Spleen (tissue), 11 donors: ENCODE results near the gene CPSF4. TPM values are rescaled to one million over a fixed set of nuclear protein-coding genes. Genes with fewer than 3 reads are reported as not detected.

Experiments
- DNase-seq: peaks from one replicate; pipeline ENCODE4 v3.0.0-alpha.2; 2020
- H3K27ac ChIP-seq, 8 donors: fragments of 200-600 bp; sonication (generic) in 7 of 8; 1 replicate in 4 of 8; 2 replicates in 4 of 8; pipeline versions ENCODE4 v1.5.0 to v1.8.0; 2016 to 2021; ENCODE audit warnings: inconsistent platforms in 4 of 8, mild to moderate bottlenecking in 4 of 8, moderate library complexity in 1 of 8
- H3K27me3 ChIP-seq, 7 donors: fragments of 200-600 bp; sonication (generic) in 6 of 7; replicated peaks in 1 of 7; 1 replicate in 4 of 7; 2 replicates in 3 of 7; pipeline versions ENCODE4 v1.5.0 to v1.8.0; 2016 to 2021; ENCODE audit warnings: inconsistent platforms in 3 of 7, mild to moderate bottlenecking in 1 of 7
- H3K36me3 ChIP-seq, 6 donors: fragments of 200-600 bp; sonication (generic) in 5 of 6; 1 replicate in 4 of 6; 2 replicates in 2 of 6; pipeline versions ENCODE4 v1.5.0 to v1.8.0; 2016 to 2021; ENCODE audit warnings: inconsistent platforms in 2 of 6
- H3K4me1 ChIP-seq, 6 donors: fragments of 200-600 bp; sonication (generic) in 5 of 6; 1 replicate in 3 of 6; 2 replicates in 3 of 6; pipeline versions ENCODE4 v1.5.0 to v1.8.0; 2016 to 2021; ENCODE audit warnings: inconsistent platforms in 3 of 6
- H3K4me3 ChIP-seq, 8 donors: fragments of 200-600 bp; sonication (generic) in 7 of 8; 1 replicate in 4 of 8; 2 replicates in 4 of 8; pipeline versions ENCODE4 v1.5.0 to v1.8.0; 2016 to 2021; ENCODE audit warnings: inconsistent platforms in 4 of 8, mild to moderate bottlenecking in 4 of 8, moderate library complexity in 2 of 8
- H3K9me3 ChIP-seq, 8 donors: fragments of 200-600 bp; sonication (generic) in 7 of 8; 1 replicate in 4 of 8; 2 replicates in 4 of 8; pipeline versions ENCODE4 v1.5.0 to v1.8.0; 2016 to 2021; ENCODE audit warnings: inconsistent platforms in 4 of 8
- POLR2A ChIP-seq, 3 donors: fragments of 450-650 bp; IDR thresholded peaks; one replicate each; pipeline ENCODE4 v1.5.1; 2017; ENCODE audit warnings: antibody characterized with exemption in 3 of 3, mild to moderate bottlenecking in 1 of 3
- POLR2AphosphoS5 ChIP-seq, 3 donors: sonication (generic); formaldehyde crosslinking; IDR thresholded peaks; one replicate each; pipeline ENCODE4 v1.5.1; 2017; ENCODE audit warnings: antibody characterized with exemption in 3 of 3
- WGBS, 5 donors: extraction: QIAGEN DNeasy Blood & Tissue Kit in 3 of 5; methylation state at CpG; one replicate each; pipeline versions ENCODE4 v1.1.5 to v1.1.7; 2013 to 2018; 5-methylcytosine and 5-hydroxymethylcytosine counted together
- intact Hi-C: fragments of 100-400 bp; cut with DNase I; formaldehyde crosslinking; loops from one replicate; pipeline ENCODE4 v1.15.0; 2023; ENCODE audit warnings: low total_unique reads
- polyA plus RNA-seq, 3 donors: library from polyadenylated mRNA; stranded (reverse); fragments of 200-250 nt; gene quantifications; one replicate each; pipeline ENCODE4 v1.2.1, GENCODE V29; 2013
- total RNA-seq, 7 donors: library from RNA; depleted of rRNA in 3 of 7; stranded (reverse); fragments of >200 nt in 3 of 7; fragmentation: NEBNext Ultra II Directional in 4 of 7; extraction: Animal tissue kit (Norgen Biotek cat#: 25700) in 4 of 7; gene quantifications; one replicate each; pipeline versions ENCODE4 v1.1.0 to v1.2.1, GENCODE V29; 2016 to 2021
- TF ChIP-seq, protein P1 (sequence below), 11 experiments: fragments of 200-600 bp in 7 of 11; fragments of 450-650 bp in 4 of 11; sonication (generic) in 4 of 11; IDR thresholded peaks in 8 of 11; conservative IDR thresholded peaks in 3 of 11; 1 replicate in 7 of 11; 2 replicates in 4 of 11; pipeline versions ENCODE4 v1.4.0 to v1.8.0; 2016 to 2021; ENCODE audit warnings: antibody characterized with exemption in 11 of 11, inconsistent platforms in 4 of 11, mild to moderate bottlenecking in 1 of 11
- donor health status: healthy with polysubstance abuse.
- donor health status: DM: no; HTN: no; CAD: no; lungs with moderate emphysema.
- donor health status: DM: no; HTN: no; CAD: no.
- donor health status: Bipolar disorder and iron deficiency.
- donor health status: healthy.
- donor health status: DM: no; HTN: no; CAD: no.
- donor health status: DM: yes; HTN: yes; CAD: no.

CPSF4 gene
- total and polyA plus RNA-seq, 10 donors = 28.7 to 49.6 (median 36.9) TPM

- WGBS, 5 donors = 86 to 91% (median 87%) methylated on average over 13 to 18 of the region's 18 CpGs
- DNase-seq = no peak
- no peak for TF ChIP-seq POLR2A (IDR thresholded peaks at IDR 0.05)
- TF ChIP-seq POLR2AphosphoS5 (IDR thresholded peaks at IDR 0.05) = peak in 1 of 3 donors; percentile 47
Observed at GRCh38 chr7:99404235-99404976, 34.3 kb upstream of the CPSF4 start.

GRCh38 chr7:99404977-99405320 is 33.8 kb upstream of the CPSF4 start:
- 88 to 95% (median 93%) methylated on average over 10 of the region's 10 CpGs for WGBS, 5 donors
- no peak for DNase-seq
- Histone ChIP-seq H3K27me3 (no peaks in the 10 kb centered on the region), H3K4me1 (peaks cover 23 to 55% (median 42%) of the 10 kb centered on the region in 6 donors), H3K9me3 (no peaks in the 10 kb centered on the region), H3K27ac (peak overlapping the region in 1 of 8 donors; percentile 59), H3K4me3 (no peak overlapping the region), H3K36me3 (peaks cover 0 to 56% (median 50%) of the 10 kb centered on the region in 6 donors)
- TF ChIP-seq, protein P1, sequence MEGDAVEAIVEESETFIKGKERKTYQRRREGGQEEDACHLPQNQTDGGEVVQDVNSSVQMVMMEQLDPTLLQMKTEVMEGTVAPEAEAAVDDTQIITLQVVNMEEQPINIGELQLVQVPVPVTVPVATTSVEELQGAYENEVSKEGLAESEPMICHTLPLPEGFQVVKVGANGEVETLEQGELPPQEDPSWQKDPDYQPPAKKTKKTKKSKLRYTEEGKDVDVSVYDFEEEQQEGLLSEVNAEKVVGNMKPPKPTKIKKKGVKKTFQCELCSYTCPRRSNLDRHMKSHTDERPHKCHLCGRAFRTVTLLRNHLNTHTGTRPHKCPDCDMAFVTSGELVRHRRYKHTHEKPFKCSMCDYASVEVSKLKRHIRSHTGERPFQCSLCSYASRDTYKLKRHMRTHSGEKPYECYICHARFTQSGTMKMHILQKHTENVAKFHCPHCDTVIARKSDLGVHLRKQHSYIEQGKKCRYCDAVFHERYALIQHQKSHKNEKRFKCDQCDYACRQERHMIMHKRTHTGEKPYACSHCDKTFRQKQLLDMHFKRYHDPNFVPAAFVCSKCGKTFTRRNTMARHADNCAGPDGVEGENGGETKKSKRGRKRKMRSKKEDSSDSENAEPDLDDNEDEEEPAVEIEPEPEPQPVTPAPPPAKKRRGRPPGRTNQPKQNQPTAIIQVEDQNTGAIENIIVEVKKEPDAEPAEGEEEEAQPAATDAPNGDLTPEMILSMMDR (IDR thresholded peaks at IDR 0.05 in 8 of 11, conservative IDR thresholded peaks at IDR 0.05 in 3 of 11) = no peak
- TF ChIP-seq POLR2A (IDR thresholded peaks at IDR 0.05) (no peak), POLR2AphosphoS5 (IDR thresholded peaks at IDR 0.05) (no peak)
- intact Hi-C loops = loop anchor here (5.0 kb wide), 1 partner anchor 33 kb away; the partner anchor contains the start of gene ARPC1B

More at GRCh38 chr7:99404235-99404976, 34.3 kb upstream of the CPSF4 start:
- Histone ChIP-seq H3K27ac (peak overlapping the region in 1 of 8 donors; percentile 59), H3K4me3 (no peak overlapping the region), H3K36me3 (peaks cover 0 to 61% (median 55%) of the 10 kb centered on the region in 6 donors), H3K27me3 (no peaks in the 10 kb centered on the region), H3K9me3 (no peaks in the 10 kb centered on the region), H3K4me1 (peaks cover 18 to 50% (median 36%) of the 10 kb centered on the region in 6 donors)
- intact Hi-C loops = no loop called here

- no peak for DNase-seq
- no peaks in the 10 kb centered on the region for H3K9me3 ChIP-seq
- H3K36me3 ChIP-seq = peaks cover under 1 to 55% (median 47%) of the 10 kb centered on the region in 6 donors
- WGBS, 5 donors = 14 to 62% (median 53%) methylated on average over 1 of the region's 1 CpG
- H3K4me3 ChIP-seq = peak overlapping the region in 1 of 8 donors; percentile 100
- peak overlapping the region in 3 of 8 donors; percentile 16 to 96 (median 51) for H3K27ac ChIP-seq
- intact Hi-C loops = loop anchor here (5.0 kb wide), 1 partner anchor 34 kb away; the partner anchor contains the start of gene ARPC1B
- peaks cover 32 to 71% (median 53%) of the 10 kb centered on the region in 6 donors for H3K4me1 ChIP-seq
- TF ChIP-seq POLR2A (IDR thresholded peaks at IDR 0.05) = no peak
- TF ChIP-seq POLR2AphosphoS5 (IDR thresholded peaks at IDR 0.05) = no peak
- TF ChIP-seq, protein P1 (IDR thresholded peaks at IDR 0.05 in 8 of 11, conservative IDR thresholded peaks at IDR 0.05 in 3 of 11) = no peak
- no peaks in the 10 kb centered on the region for H3K27me3 ChIP-seq
Observed at GRCh38 chr7:99406557-99406956, 32.2 kb upstream of the CPSF4 start.

DNA sequence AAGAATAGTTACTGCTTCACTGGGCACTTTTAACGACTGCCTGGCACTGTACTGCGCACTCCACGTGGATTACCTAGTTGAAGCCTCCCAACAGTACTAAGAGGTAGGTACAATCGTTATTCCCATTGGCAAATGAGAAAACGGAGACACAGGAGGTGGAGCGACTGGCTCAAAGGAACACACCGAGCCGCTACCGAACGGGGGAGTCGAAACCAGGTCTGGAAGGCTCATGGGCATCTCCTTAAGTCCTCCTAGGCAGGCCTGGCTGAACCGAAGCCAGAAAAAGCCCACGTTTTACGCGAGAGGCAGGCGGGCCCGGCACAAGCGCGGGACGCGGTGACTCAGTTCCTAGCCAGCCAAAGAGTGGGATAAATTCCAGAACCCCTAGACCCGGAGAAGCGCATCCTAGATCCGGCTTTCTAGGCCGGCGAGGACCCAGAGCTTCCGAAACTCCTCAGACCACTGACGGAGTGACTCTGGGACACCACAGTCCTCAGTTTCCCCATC is 30.8 kb upstream of the CPSF4 start:
- no peak for TF ChIP-seq POLR2AphosphoS5 (IDR thresholded peaks at IDR 0.05)
- H3K9me3 ChIP-seq = no peaks in the 10 kb centered on the region
- no peaks in the 10 kb centered on the region for H3K27me3 ChIP-seq
- WGBS, 5 donors = 0 to 1% (median 0%) methylated on average over 26 to 28 of the region's 28 CpGs
- peak overlapping the region; percentile 91 to 100 (median 96) for H3K4me3 ChIP-seq
- H3K27ac ChIP-seq = peak overlapping the region; percentile 92 to 98 (median 96)
- peaks cover 32 to 75% (median 53%) of the 10 kb centered on the region in 6 donors for H3K4me1 ChIP-seq
- peaks cover 4 to 55% (median 46%) of the 10 kb centered on the region in 6 donors for H3K36me3 ChIP-seq
- intact Hi-C loops = loop anchor here (5.0 kb wide), 1 partner anchor 36 kb away; the partner anchor contains the start of gene ARPC1B
- no peak for DNase-seq
